SK-N-SH treated with all-trans-retinoic acid at 6 μM for 48 hours (cell line): ENCODE data around the gene ANKRD11.

Experiments used
- BACH2 ChIP-seq: fragments of 250-450 bp; sonication (Bioruptor Pico); IDR thresholded peaks from 2 replicates; pipeline ENCODE4 v1.9.0; 2021; ENCODE audit warnings: mild to moderate bottlenecking, borderline replicate concordance
- ZC3H10 ChIP-seq: fragments of 250-450 bp; sonication (Bioruptor Pico); IDR thresholded peaks from 2 replicates; pipeline ENCODE4 v1.5.1; 2021; ENCODE audit warnings: mild to moderate bottlenecking, moderate library complexity
- ZFP3 ChIP-seq: fragments of 250-450 bp; sonication (Bioruptor Pico); IDR thresholded peaks from 2 replicates; pipeline ENCODE4 v1.5.0; 2020; ENCODE audit warnings: mild to moderate bottlenecking, moderate library complexity

DNA sequence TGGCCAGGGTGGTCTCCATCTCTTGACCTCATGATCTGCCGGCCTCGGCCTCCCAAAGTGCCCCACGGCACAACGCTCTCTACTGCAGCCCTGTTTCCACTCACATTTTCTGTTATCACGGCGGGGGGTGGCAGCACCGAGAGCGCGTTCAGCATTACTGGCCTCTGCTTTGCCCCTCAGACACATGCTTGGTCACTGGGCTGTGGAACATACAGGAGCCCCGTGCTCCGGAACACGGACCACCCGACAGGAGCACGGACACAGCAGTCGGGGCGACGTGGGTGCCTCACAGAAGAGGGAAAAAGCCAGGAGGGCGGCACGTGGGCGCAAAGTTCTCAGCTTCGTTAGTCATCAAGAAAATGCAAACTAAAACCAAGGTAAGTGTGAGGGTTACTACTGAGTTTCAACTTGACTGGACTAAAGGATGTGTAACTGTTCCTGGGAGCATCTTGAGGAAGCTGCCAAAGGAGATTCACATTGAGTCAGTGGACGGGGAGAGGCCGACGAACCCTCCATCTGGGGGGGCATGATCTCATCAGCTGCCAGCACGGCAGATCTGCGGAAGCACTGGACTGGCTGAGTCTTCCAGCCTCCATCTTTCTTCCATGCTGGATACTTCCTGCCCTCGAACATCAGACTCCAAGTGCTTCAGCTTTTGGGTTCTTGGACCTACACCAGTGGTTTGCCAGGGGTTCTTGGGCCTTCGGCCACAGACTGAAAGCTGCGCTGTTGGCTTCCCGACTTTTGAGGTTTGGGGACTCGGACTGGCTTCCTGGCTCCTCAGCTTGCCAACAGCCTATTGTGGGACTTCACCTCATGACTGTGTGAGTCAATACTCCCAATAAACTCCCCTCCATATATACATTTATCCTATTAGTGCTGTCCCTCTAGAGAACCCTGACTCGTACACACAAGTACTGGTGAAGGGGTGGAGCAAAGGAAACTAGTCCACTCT lies 166.0 kb downstream of the ANKRD11 start:
- TF ChIP-seq ZFP3 (CRISPR knock-in tag) (no peak), ZC3H10 (CRISPR knock-in tag) (no peak), BACH2 (CRISPR knock-in tag) (no peak)
